Esophagus muscularis mucosa (tissue), 3 donors: Measurements from ENCODE around the gene L3MBTL4.

ENCODE experiments used
- CTCF ChIP-seq, 3 experiments: fragments of 200-600 bp in 2 of 3; fragments of 450-650 bp in 1 of 3; sonication (generic) in 2 of 3; IDR thresholded peaks; one replicate each; pipeline ENCODE4 v1.5.1; 2017 to 2019; ENCODE audit warnings: antibody characterized with exemption in 3 of 3, mild to moderate bottlenecking in 2 of 3, moderate library complexity in 1 of 3
- POLR2AphosphoS5 ChIP-seq, 2 donors: sonication (generic); formaldehyde crosslinking; IDR thresholded peaks; one replicate each; pipeline ENCODE4 v1.6.1; 2017; ENCODE audit warnings: antibody characterized with exemption in 2 of 2

GRCh38 chr18:6313415-6313814, 101.3 kb downstream of the L3MBTL4 start:
- TF ChIP-seq CTCF (IDR thresholded peaks at IDR 0.05), result no peak
- TF ChIP-seq POLR2AphosphoS5 (IDR thresholded peaks at IDR 0.05), result no peak
